NCI-H2171 (cell line): ENCODE results near the gene HSD17B2.
"Not testable (repeated sequence)": the region's sequence is repeated elsewhere in the genome, so short reads cannot be mapped to it uniquely, and the experiment has no call there.

ENCODE experiments used
- DNase-seq: peaks from one replicate; lab custom pipeline; 2025; lab: John Stamatoyannopoulos, UW

HSD17B2 gene

DNA sequence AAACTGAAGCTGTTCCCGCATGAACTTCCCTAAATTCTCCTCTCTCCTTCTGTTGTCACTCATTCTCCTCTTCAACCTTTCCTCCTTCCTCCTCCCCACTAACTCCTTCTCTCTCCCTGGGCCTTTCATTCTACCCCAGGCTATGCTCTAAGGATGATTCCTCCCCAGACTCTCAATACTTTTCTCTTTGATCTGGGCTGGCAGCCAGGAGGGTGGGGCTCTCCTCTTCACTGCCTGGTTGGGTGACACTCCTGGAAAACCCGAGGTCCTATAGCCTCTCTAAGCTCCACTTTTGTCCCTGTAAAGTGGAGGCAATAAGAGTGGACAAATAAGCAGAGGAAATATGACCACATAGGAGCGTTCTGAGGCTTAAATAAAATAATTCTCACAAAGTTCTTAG, 46.2 kb downstream of the HSD17B2 start:
- no peak for DNase-seq

DNA sequence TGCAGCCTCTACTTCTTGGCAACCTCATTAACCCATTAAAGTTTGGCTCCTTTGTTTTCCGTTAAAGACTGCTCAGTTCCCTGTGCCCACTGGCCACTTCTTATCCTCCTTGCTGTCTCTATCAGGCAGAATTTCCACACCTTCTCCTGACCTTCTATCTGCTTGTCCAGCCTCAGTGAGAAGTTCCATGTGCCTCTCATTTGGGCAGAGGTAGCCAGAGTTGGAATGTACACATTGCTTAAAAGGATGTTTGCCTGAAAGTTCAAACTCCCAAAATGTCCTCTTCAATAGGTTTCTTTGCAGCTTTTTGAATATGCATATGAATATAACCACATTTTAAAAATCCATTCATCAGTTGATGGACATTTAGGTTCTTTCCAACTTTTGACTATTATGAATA, 47.0 kb downstream of the HSD17B2 start:
- no peak for DNase-seq

DNA sequence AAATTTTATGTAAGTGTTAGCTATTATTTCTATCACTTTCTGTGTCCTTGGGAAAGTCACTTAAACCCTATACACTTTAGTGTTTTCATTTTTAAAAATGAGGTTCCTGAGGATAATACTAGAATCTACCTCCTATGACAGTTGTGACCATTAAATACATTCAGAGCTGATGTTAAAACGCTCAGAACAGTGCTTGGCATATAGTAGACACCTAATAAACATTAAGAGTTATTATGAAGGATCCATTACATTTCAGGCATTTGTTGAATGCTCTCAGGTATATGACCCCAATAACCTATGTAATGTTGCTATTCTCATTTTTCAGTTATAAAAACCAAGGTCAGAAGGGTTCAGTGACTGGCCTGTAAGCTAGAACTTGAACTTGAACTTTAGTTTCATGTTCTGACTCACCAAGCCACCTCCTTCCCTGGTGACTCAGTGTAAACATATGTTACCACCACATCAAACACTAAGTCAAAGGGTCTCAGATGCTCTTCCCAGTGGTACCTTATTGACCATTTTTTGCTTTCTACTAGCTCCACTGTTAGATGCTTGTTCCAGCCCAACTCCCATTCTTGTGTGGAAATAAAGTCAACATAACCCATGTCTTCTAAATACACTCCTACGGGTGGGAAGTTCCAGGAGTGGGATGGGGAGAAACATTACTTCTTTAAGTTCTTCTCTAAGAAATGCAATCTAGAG, 47.6 kb downstream of the HSD17B2 start:
- DNase-seq = no peak

DNA sequence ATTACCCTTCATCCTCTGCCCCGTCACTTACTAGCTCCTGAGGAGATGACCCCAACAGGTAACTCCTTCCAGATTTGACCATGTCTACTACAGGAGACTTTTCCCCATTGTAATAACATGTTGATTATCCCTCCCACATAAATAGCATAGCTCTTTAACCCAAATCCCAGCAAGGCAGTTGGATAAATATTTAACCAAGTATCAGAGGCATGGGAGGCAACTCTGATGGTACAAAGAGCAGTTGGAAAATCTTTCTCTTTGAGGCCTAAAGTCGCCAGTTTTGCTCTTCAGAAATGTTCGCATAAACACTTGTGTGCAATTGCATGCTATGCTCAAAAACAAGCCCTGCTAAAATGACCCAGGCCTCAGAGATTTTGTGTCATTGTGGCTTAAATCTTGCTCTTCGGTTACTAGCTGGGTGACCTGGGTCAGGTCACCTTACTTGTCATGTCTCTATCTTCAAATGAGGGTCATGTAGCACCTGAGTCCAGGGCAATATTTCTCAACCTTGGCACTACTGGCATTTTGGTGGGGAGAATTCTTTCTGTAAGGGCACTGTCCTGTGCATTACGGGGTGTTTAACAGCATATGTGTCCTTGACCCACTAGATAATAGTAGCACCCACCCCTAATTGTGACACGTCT, 48.8 kb downstream of the HSD17B2 start:
- DNase-seq = no peak

DNA sequence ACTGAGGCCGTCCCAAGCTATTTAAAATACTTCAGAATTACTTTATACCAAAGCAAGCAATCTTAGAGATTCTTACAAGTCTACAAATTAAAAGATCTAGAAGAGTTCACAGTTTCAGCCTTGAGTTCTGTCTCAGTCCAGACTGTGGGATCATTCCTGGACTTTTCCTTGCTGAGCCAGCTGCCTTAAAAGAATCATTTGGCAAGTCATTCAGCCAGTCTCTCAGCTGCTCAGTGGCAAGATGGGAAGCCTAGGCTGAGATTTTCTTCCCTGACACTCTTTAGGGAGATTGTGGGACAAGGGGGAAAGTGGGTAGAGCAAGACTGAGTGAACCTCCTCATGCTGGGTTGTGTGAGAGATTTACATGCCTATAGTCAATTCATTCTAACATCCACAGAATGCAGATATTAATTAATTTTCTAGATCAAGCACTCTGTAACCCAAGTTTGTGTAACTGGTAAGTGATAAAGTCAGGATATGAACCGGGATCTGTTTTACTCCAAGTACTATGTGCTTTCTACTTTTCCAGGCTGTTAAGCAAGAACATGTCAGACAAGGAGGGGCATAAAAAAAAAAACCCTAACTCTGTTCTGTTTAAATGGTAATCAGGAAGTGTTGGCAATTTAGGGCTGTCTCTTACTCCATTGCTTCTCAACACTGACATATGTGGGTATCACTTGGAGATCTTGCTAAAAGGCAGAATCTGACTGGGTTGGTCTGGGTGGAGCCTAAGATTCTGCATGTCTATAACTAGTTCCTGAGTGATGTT, 50.1 kb downstream of the HSD17B2 start:
- no peak for DNase-seq

DNA sequence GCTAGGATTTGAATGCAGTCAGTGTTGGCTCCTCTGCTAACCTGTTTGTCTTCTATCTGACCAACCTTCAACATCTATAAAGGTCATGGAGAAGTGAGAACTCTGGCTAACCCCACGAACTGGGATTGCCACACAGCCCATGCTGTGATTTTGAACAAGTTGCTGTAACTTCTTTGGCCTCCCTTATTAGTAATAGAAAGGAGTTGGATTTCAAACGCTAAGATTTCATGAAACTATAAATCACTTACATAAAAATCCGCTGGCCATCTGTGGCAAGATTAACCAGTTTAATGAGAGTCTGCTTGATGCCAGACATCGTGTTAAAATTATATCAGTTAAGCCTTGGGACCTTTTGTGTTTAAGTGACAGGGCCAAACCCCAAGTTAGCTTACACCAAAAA, 53.4 kb downstream of the HSD17B2 start:
- DNase-seq = no peak

DNA sequence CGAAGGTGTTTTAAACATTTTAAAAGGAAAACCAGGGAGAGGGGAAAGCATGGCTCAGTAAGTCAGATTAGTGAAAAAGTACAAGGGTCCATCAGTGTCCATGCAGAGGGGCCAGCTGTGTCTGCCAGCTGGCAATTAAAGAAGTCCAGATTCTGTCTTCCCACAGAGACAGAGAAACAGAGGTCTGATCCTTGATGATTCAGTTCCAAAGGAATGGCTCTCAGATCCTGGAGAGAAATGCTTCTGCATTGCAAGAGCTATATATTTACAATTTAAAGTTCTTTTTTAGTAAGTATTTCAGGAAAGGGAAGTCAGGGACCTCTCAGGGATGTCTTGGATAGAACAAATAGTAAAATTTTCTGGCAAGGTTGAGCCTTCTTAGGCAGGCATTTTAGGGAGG, 56.2 kb downstream of the HSD17B2 start:
- DNase-seq = no peak

DNA sequence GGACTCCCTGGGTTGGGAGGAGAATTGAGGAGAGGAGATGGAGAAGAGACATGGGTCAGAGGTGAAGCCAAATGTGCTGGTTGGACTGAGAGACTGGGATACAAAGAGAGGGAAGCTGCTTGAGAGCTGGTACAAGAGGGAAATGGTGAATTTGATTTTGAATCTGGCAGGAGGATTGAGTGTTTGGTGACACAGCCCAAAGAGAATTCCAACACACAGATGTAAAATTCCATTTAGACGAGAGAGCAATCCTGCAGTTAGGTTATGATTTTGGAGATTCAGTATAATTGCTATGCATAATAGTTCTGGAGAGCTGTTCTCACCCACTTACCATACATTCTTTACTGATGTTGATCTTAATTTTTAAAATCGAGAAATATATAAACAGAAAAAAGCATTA, 57.7 kb downstream of the HSD17B2 start:
- no peak for DNase-seq

DNA sequence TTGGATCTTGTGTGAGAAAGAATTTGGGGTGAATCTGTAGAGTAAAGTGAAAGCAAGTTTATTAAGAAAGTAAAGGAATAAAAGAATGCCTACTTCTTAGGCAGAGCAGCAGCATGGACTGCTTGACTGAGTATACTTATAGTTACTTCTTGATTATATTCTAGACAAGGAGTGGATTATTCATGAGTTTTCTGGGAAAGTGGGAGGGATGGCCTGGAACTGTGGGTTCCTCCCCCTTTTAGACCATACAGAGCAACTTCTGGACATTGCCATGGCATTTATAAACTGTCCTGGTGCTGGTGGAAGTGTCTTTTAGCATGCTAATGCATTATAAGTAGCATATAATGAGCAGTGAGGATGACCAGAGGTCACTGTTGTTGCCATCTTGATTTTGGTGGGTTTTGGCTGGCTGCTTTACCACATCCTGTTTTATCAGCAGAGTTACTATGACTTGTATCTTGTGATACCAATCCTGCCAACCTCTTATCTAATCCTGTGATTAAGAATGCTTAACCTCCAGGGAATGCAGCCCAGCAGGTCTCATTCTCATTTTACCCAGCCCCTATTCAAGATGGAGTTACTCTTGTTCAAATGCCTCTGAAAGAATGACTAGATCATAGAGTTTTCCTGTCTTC, 58.7 kb downstream of the HSD17B2 start:
- DNase-seq = no peak

DNA sequence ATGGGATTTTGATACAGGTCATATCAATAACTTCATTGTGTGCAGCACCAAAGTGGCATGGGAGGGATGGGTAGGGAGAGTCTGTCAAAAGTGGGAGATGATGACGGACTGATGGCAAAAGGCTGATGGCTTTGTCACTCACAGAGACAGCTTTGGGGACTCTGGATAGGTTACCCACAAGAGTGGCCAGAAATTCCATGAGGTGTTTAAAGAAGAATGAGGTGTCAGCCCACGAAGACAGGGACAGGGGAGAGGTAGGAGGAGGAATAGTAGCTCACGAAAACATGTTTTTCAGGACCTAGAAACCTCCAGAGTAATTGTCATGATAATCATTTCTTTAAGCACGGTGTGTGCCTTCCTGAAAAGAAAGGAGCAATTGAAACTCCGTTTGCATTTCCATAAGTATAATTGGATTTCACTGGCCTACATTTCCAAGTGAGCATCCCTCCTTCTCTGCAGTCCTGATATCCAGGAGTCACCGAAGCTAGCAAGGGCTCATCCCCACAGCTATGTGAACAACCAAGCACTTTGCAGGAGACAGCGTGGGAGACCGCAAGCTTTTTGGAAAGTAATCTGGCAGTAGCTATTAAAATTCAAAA, 60.0 kb downstream of the HSD17B2 start:
- DNase-seq = no peak

DNA sequence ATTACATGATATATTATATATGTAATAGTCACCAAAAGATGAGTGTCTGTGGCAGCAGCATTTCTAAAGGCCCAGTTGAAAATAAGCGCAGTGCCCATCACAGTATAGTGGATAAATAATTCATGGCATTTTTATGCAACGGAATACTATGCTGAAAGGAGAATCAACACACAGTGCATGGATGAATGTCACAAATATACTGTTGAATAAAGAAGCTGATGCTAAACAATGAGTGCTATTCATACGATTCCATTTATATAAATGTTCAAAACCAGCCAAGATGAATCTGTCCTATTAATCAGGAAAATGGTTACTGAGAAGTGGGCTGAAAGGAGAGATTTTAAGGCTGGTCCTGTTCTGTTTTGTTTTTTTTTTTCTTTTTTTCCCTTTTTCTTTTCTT, 61.6 kb downstream of the HSD17B2 start:
- DNase-seq = no peak

DNA sequence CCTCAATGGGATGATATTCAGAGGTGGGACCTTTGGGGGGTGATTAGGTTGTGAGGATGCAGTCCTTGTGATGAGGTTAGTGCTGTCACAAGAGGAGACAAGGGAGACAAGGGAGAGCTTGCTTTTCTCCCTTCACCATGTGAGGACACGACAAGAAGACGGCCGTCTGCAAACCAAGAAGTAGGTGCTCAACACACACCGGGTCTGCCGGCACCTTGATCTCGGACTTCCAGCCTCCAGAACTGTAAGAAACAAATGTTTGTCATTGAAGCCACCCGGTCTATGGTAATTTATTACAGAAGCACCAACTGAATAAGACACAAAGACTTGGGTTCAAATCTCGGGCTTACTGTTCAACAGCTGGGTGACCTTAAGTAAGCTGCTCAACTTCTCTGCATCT, 70.1 kb downstream of the HSD17B2 start:
- no peak for DNase-seq

DNA sequence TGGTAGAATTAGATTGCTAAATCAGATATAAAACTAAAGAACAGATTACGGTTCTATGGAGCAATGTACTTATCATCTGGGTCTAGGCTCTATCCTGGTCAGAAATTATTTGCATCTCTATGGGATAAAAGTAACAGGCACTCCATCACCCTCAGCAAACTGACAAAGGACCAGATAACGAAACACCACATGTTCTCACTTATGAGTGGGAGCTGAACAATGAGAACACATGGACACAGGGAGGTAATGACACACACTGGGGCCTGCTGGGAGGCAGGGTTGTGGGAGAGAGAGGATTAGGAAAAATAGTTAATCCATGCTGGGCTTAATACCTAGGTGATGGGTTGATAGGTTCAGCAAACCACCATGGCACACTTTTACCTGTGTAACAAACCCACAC, 73.0 kb downstream of the HSD17B2 start:
- DNase-seq = no peak

DNA sequence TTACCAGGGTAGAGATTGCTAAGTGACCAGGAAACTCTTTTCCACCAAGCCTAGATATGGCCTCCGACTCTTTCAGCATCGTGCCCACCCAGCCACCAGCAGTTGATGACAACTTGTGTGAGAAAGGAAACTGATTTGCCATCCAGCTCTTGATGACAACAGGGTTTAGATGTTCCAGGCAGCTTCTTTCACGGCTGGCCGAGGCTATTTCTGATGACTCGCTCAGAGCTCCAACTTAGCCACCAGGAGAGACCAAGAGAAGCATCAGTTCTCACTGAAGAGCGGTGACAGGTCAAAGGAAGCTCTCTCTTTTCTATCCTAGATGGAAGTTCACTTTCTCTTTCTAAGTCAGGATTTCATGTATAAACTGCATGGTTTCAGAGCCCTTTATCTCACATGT, 73.7 kb downstream of the HSD17B2 start:
- no peak for DNase-seq

DNA sequence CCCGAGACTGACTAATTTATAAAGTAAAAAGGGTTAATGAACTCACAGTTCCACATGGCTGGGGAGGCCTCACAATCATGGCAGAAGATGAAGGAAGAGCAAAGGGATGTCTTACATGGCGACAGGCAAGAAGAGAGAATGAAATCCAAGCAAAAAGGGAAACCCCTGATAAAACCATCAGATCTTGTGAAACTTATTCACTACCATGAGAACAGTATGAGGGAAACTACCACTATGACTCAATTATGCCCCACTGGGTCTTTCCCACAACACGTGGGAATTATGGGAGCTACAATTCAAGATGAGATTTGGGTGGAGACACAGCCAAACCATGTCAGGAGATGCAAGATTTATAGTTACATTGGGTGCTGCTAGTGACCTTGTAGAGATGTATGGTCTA, 74.2 kb downstream of the HSD17B2 start:
- DNase-seq = not testable (repeated sequence)

DNA sequence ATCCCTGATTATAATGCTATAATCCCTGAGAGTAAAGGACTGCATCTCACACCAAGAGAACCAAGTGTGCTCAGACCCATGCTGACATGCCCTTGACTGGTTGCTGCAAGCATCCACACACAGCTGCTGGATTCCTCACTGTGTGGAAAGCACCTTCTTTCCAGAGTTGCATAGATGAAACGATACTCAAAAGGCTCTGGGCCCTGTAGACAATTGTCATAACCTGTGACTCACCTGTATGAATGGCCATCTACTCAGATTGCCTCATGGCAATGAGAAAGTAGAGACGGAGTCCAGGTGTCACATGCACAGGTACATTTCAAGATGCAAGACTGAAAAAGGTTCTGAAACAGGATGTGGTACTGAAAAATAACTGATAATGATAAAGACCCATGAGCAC, 76.9 kb downstream of the HSD17B2 start:
- no peak for DNase-seq

DNA sequence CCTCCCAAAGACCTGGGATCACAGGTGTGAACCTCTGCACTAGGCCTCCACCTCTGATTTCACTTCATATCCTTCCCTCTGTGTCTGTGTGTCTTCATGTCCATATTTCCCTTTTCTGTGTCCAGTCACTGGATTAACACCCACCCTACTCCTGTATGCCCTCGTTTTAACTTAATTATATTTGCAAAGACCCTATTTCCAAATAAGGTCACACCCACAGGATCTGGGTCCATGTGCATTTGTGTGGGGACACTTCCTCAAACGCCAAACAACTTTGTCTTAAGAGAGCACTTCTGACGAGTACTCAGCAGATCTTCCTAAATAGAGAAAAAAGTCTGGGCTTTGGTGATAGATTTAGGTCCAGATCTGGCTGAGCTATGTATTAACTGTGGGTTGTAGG, 78.7 kb downstream of the HSD17B2 start:
- no peak for DNase-seq

DNA sequence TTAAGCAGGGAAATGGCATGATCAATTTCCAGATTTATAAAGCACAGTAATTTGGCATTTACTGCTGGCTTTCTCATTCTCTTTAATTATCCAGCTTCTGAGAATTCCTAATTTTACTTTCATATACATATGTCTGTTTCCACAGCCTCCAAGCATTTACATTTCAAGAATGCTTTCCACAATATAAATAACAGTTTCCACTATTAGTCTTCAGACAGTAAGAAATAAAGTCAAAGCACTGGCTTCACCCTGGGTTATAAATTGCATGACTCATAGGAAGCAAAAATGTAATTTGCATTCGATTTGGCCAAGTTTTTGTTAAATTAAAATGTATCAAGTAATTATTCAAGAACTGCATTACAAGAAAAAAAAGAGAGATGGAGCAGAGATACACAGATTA, 81.5 kb downstream of the HSD17B2 start:
- DNase-seq = no peak

DNA sequence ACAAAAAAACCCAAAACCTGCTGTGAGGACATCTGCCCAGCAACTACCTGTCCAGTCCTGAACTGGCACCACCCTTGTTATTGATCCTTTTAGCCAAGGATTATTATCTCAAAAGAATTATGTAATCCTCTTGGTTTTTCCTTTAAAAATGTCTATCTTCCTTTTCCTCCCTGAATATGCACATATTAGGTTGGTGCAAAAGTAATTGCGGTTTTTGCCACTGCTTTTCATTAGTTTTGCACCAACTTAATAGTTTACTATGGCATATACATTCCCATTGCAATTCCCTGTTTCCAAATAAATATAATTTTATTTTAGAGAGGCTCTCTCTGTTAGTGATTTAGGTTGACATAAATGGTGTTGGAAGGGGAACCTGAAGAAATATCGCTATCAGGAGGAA, 83.7 kb downstream of the HSD17B2 start:
- no peak for DNase-seq

DNA sequence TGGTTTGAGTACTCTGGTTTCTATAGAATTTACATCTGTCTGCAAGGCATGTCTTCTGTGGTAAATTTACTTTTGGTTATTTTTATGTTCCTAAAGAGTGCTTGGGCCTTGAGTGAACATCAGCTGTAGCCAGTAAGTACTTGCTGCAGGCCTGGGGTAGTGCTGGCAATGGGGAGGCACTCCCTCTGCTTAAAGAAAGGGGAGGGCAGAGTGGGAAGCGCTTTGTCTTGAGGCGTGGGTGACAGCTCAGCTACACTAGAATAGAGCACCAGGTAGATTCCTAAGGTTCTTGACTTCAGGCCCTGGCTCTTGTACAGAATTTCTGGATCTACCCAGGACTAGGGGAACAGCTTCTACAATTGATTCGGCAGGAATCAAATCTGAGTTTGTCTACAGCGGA, 84.4 kb downstream of the HSD17B2 start:
- no peak for DNase-seq

DNA sequence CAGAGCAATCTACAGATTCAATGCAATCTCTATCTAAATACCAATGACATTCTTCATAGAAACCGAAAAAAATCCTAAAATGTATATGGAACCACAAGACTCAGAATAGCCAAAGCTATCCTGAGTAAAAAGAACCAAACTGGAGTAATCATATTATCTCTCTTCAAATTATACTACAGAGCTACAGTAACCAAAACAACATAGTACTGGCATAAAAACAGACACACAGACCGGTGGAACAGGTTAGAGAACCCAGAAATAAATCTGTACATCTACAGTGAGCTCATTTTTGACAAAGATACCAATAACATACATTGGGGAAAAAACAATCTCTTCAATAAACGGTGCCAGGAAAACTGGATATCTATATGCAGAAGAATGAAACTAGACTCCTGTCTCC, 89.6 kb downstream of the HSD17B2 start:
- DNase-seq = no peak

DNA sequence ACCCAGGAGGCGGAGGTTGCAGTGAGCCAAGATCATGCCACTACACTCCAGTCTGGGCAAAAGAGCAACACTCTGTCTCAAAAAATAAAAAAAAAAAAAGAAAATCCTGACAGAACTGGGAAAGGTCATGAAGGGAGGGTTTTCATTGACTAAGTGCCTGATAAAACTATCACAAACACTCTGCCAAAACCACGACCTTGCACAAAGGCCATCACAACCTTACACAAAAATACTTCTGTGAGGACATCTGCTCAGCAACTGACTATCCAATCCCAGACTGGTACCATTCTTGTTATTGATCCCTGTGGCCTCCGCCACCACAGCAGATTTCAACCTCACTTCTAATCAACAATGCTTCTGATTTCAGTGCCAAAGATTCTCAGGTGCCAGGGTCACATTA, 94.8 kb downstream of the HSD17B2 start:
- DNase-seq = no peak

DNA sequence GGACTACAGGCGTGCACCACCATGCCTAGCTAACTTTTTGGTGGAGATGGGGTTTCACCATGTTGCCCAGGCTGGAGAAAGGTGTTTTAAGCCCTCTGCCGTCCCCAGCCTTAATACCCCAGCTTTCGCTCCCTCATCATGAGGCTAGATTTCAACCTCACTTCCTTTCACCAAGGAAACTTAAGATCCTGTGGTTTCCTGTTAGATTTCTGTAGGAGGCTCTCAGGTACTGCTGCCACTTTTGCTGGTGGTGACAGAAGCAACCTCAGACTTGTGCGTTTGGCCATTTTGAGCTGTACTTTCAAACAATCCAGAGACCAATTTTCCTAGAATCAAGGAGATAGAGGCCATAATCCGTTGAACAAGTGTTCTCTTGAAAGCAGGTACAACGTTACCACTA, 98.7 kb downstream of the HSD17B2 start:
- no peak for DNase-seq
